Loucy (cell line): ENCODE results near the gene TENM4.

ENCODE experiments used
- H2AFZ ChIP-seq: fragments of 200-600 bp; sonication (generic); 2 replicates; pipeline ENCODE4 v1.6.0; 2016; ENCODE audit warnings: antibody characterized with exemption, mild to moderate bottlenecking, low read length, moderate library complexity
- H3F3A ChIP-seq: fragments of 200-600 bp; 2 replicates; pipeline ENCODE4 v1.6.0; 2016; ENCODE audit warnings: antibody characterized with exemption, low read depth, mild to moderate bottlenecking
- H3K27me3 ChIP-seq: fragments of 200-600 bp; sonication (generic); 2 replicates; pipeline ENCODE4 v1.6.1; 2014; ENCODE audit warnings: low read length, mild to moderate bottlenecking; ENCODE audit not compliant: insufficient read depth, poor library complexity, severe bottlenecking
- H3K36me3 ChIP-seq: fragments of 200-600 bp; sonication (generic); 2 replicates; pipeline ENCODE4 v1.6.1; 2016; ENCODE audit warnings: low read length; ENCODE audit not compliant: insufficient read depth
- H3K4me1 ChIP-seq: fragments of 200-600 bp; sonication (generic); 2 replicates; pipeline ENCODE4 v1.5.1; 2014; ENCODE audit warnings: low read length, mild to moderate bottlenecking; ENCODE audit not compliant: insufficient read depth, poor library complexity, severe bottlenecking
- H3K4me2 ChIP-seq: fragments of 200-600 bp; sonication (generic); 2 replicates; pipeline ENCODE4 v1.6.0; 2014; ENCODE audit warnings: antibody characterized with exemption, low read length, low read depth, mild to moderate bottlenecking; ENCODE audit not compliant: poor library complexity, severe bottlenecking
- H3K4me3 ChIP-seq: fragments of 200-600 bp; sonication (generic); 2 replicates; pipeline ENCODE4 v1.5.1; 2014; ENCODE audit warnings: low read length, mild to moderate bottlenecking, mixed read lengths; ENCODE audit not compliant: poor library complexity, severe bottlenecking
- H3K79me2 ChIP-seq: fragments of 200-600 bp; sonication (generic); 2 replicates; pipeline ENCODE4 v1.6.1; 2014; ENCODE audit warnings: low read length; ENCODE audit not compliant: insufficient read depth
- H3K9ac ChIP-seq: fragments of 200-600 bp; sonication (generic); 2 replicates; pipeline ENCODE4 v1.6.0; 2014; ENCODE audit warnings: mild to moderate bottlenecking, low read depth, low read length, moderate library complexity; ENCODE audit not compliant: poor library complexity, severe bottlenecking
- H3K9me2 ChIP-seq: fragments of 200-600 bp; sonication (generic); replicated peaks from 2 replicates; pipeline ENCODE4 v1.6.1; 2016; ENCODE audit warnings: low read depth, low read length, mixed read lengths
- H3K9me3 ChIP-seq: fragments of 200-600 bp; sonication (generic); 2 replicates; pipeline ENCODE4 v1.6.1; 2014; ENCODE audit warnings: mild to moderate bottlenecking, antibody characterized with exemption, low read length, low read depth; ENCODE audit not compliant: insufficient read depth
- H4K20me1 ChIP-seq: fragments of 200-600 bp; sonication (generic); 2 replicates; pipeline ENCODE4 v1.6.0; 2014; ENCODE audit warnings: antibody characterized with exemption, low read length, mild to moderate bottlenecking; ENCODE audit not compliant: insufficient read depth, poor library complexity, severe bottlenecking
- EZH2phosphoT487 ChIP-seq: fragments of 200-600 bp; IDR thresholded peaks from 2 replicates; pipeline ENCODE4 v1.6.1; 2018; ENCODE audit warnings: antibody characterized with exemption, mild to moderate bottlenecking, moderate library complexity, borderline replicate concordance
- TF ChIP-seq, protein P1 (sequence below): fragments of 200-600 bp; sonication (generic); conservative IDR thresholded peaks from 2 replicates; pipeline ENCODE4 v1.5.1; 2014; ENCODE audit warnings: mild to moderate bottlenecking, antibody characterized with exemption, low read length

TENM4 gene

DNA sequence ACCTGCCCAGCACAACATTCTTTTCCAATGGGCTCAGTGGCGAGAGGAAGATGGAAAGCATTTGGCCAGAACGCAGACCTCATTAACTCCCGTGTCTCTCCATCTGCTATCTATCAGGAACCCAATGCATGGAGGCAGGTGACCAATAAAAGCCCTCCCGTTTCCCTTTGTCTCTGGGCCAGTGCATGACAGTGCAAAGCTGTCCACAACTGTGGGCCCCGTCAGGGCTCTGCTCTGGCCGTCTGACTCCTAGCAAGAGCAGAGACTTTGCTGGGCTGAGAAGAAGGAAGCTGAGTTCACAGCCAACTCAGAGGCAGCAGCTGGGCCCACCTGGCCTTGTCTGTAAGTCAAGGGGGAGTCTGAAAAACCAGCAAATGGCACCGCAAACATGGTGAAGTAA, 177.8 kb downstream of the TENM4 start:
- Histone ChIP-seq H3K36me3 (no peaks in the 10 kb centered on the region), H3K9me3 (peaks cover 8% of the 10 kb centered on the region; the same call in 1 of the 2 replicates), H3K9ac (no peak overlapping the region), H3K4me1 (no peaks in the 10 kb centered on the region), H2AFZ (no peak overlapping the region), H3F3A (no peaks in the 10 kb centered on the region), H4K20me1 (no peaks in the 10 kb centered on the region), H3K4me2 (no peak overlapping the region), H3K4me3 (no peak overlapping the region), H3K9me2 (no peaks in the 10 kb centered on the region), H3K79me2 (no peaks in the 10 kb centered on the region), H3K27me3 (no peaks in the 10 kb centered on the region)
- TF ChIP-seq, protein P1, sequence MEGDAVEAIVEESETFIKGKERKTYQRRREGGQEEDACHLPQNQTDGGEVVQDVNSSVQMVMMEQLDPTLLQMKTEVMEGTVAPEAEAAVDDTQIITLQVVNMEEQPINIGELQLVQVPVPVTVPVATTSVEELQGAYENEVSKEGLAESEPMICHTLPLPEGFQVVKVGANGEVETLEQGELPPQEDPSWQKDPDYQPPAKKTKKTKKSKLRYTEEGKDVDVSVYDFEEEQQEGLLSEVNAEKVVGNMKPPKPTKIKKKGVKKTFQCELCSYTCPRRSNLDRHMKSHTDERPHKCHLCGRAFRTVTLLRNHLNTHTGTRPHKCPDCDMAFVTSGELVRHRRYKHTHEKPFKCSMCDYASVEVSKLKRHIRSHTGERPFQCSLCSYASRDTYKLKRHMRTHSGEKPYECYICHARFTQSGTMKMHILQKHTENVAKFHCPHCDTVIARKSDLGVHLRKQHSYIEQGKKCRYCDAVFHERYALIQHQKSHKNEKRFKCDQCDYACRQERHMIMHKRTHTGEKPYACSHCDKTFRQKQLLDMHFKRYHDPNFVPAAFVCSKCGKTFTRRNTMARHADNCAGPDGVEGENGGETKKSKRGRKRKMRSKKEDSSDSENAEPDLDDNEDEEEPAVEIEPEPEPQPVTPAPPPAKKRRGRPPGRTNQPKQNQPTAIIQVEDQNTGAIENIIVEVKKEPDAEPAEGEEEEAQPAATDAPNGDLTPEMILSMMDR: no peak
- no peak for TF ChIP-seq EZH2phosphoT487

DNA sequence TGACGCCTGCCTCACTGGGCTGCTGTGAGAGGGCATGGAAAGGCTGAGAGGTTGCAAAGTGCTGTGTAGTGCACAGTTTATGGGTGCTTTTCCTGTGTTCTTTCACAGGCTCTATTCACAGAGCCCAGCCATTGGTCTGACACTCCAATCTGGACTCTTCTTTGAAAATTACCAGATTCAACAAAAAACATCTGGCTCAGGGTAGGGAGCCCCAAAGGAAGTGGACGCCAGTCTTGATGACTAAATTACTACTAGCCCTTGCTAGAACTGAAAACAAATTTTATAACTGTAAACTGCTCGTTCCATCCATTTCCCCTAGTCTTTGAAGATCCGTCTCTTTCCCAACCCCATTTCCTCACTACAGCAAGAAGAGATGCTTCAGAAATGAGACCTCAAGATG, 178.6 kb downstream of the TENM4 start:
- Histone ChIP-seq H3K4me2 (no peak overlapping the region), H4K20me1 (no peaks in the 10 kb centered on the region), H3K4me1 (no peaks in the 10 kb centered on the region), H3K9me2 (no peaks in the 10 kb centered on the region), H3K9ac (no peak overlapping the region), H3K36me3 (no peaks in the 10 kb centered on the region), H3K27me3 (no peaks in the 10 kb centered on the region), H3K9me3 (peaks cover 8% of the 10 kb centered on the region; the same call in 1 of the 2 replicates), H3F3A (no peaks in the 10 kb centered on the region), H2AFZ (no peak overlapping the region), H3K4me3 (no peak overlapping the region), H3K79me2 (no peaks in the 10 kb centered on the region)
- TF ChIP-seq, protein P1: no peak
- TF ChIP-seq EZH2phosphoT487: no peak

DNA sequence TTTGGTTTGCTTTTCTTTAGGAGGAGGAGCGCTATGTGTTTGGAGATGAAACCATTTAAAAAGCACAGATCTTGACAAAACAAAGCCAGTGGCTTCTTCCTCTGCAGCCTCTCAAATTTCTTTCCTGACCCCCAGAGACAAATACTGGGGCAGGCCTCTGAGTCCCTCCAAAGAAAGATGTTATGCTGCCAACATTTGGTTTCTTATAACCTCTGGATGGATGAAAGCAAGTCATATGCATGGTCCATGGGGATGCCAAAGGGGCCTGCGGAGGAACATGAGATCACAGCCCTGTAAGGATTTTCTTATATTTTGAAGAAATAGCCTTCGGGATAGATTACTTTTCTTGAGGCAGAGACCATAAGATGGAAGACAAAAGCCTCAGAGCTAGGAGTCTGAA, 179.1 kb downstream of the TENM4 start:
- no peak overlapping the region for H2AFZ ChIP-seq
- H4K20me1 ChIP-seq: no peaks in the 10 kb centered on the region
- H3K36me3 ChIP-seq: no peaks in the 10 kb centered on the region
- H3K4me1 ChIP-seq: no peaks in the 10 kb centered on the region
- no peaks in the 10 kb centered on the region for H3K27me3 ChIP-seq
- H3K4me2 ChIP-seq: no peak overlapping the region
- H3K9ac ChIP-seq: no peak overlapping the region
- H3K9me2 ChIP-seq: no peaks in the 10 kb centered on the region
- H3F3A ChIP-seq: no peaks in the 10 kb centered on the region
- H3K79me2 ChIP-seq: no peaks in the 10 kb centered on the region
- TF ChIP-seq, protein P1: no peak
- TF ChIP-seq EZH2phosphoT487: no peak
- H3K9me3 ChIP-seq: peaks cover 8% of the 10 kb centered on the region; the same call in 1 of the 2 replicates
- H3K4me3 ChIP-seq: no peak overlapping the region
